Gastrocnemius medialis (tissue), 4 donors: ENCODE data around the gene IMP3. TPM values are rescaled to one million over a fixed set of nuclear protein-coding genes. Genes with fewer than 3 reads are reported as not detected.
"Not testable (repeated sequence)": the region's sequence is repeated elsewhere in the genome, so short reads cannot be mapped to it uniquely, and the experiment has no call there.

ENCODE experiments used
- ATAC-seq, 2 donors: fragments of 150-250 bp; one replicate each; pipeline ENCODE4 v1.9.1; 2016
- DNase-seq, 2 donors: peaks; one replicate each; pipeline ENCODE4 v3.0.0-alpha.2; 2019
- H3K27ac ChIP-seq, 4 donors: fragments of 200-600 bp; sonication (generic); 1 replicate in 1 of 4; 2 replicates in 3 of 4; pipeline ENCODE4 v1.5.1; 2016 to 2018; ENCODE audit warnings: mild to moderate bottlenecking in 2 of 4, moderate library complexity in 1 of 4
- H3K27me3 ChIP-seq, 3 donors: fragments of 200-600 bp; sonication (generic) in 2 of 3; 1 replicate in 1 of 3; 2 replicates in 2 of 3; pipeline versions ENCODE4 v1.5.1 to v1.6.0; 2016 to 2019; ENCODE audit warnings: mild to moderate bottlenecking in 1 of 3, moderate library complexity in 1 of 3
- H3K36me3 ChIP-seq, 2 donors: fragments of 200-600 bp; sonication (generic) in 1 of 2; one replicate each; pipeline ENCODE4 v1.5.1; 2017 to 2018
- H3K4me1 ChIP-seq, 2 donors: fragments of 200-600 bp; sonication (generic) in 1 of 2; one replicate each; pipeline ENCODE4 v1.5.1; 2016 to 2017; ENCODE audit warnings: mild to moderate bottlenecking in 2 of 2
- H3K4me3 ChIP-seq, 4 donors: fragments of 200-600 bp; sonication (generic) in 3 of 4; 1 replicate in 1 of 4; 2 replicates in 3 of 4; pipeline ENCODE4 v1.5.1; 2016 to 2019; ENCODE audit warnings: mild to moderate bottlenecking in 2 of 4
- H3K9me3 ChIP-seq, 3 donors: fragments of 200-600 bp; sonication (generic) in 2 of 3; 1 replicate in 1 of 3; 2 replicates in 2 of 3; pipeline ENCODE4 v1.5.1; 2016 to 2019
- POLR2A ChIP-seq, 2 donors: fragments of 450-650 bp; IDR thresholded peaks; one replicate each; pipeline ENCODE4 v1.6.1; 2017; ENCODE audit warnings: antibody characterized with exemption in 2 of 2, mild to moderate bottlenecking in 2 of 2, moderate library complexity in 2 of 2
- in situ Hi-C, 4 donors: fragments of 200-750 bp; cut with MboI; loops; one replicate each; pipeline versions ENCODE4 v1.15.0 to v1.8.0; 2017; ENCODE audit warnings: low sequenced_read_pairs in 4 of 4
- intact Hi-C: fragments of 100-400 bp; cut with DNase I; formaldehyde crosslinking; loops from one replicate; pipeline ENCODE4 v1.15.1; 2023; ENCODE audit warnings: low total_unique reads
- total RNA-seq, 4 donors: library from RNA; depleted of rRNA; stranded (reverse); fragments of >200 nt; gene quantifications; one replicate each; pipeline versions ENCODE4 v1.1.0 to v1.2.3, GENCODE V29; 2016
- TF ChIP-seq, protein P1 (sequence below), 5 experiments: fragments of 450-650 bp in 3 of 5; fragments of 200-600 bp in 2 of 5; sonication (generic) in 2 of 5; IDR thresholded peaks in 4 of 5; conservative IDR thresholded peaks in 1 of 5; 1 replicate in 4 of 5; 2 replicates in 1 of 5; pipeline ENCODE4 v1.5.1; 2016 to 2019; ENCODE audit warnings: antibody characterized with exemption in 5 of 5, mild to moderate bottlenecking in 3 of 5, moderate library complexity in 3 of 5

The IMP3 gene
- total RNA-seq, 4 donors from 2014 or later: 110 to 184 (median 153) TPM

GRCh38 chr15:75687486-75688277, 47.7 kb upstream of the IMP3 start:
- TF ChIP-seq, protein P1, sequence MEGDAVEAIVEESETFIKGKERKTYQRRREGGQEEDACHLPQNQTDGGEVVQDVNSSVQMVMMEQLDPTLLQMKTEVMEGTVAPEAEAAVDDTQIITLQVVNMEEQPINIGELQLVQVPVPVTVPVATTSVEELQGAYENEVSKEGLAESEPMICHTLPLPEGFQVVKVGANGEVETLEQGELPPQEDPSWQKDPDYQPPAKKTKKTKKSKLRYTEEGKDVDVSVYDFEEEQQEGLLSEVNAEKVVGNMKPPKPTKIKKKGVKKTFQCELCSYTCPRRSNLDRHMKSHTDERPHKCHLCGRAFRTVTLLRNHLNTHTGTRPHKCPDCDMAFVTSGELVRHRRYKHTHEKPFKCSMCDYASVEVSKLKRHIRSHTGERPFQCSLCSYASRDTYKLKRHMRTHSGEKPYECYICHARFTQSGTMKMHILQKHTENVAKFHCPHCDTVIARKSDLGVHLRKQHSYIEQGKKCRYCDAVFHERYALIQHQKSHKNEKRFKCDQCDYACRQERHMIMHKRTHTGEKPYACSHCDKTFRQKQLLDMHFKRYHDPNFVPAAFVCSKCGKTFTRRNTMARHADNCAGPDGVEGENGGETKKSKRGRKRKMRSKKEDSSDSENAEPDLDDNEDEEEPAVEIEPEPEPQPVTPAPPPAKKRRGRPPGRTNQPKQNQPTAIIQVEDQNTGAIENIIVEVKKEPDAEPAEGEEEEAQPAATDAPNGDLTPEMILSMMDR (IDR thresholded peaks at IDR 0.05 in 4 of 5, conservative IDR thresholded peaks at IDR 0.05 in 1 of 5): no peak
- TF ChIP-seq POLR2A (IDR thresholded peaks at IDR 0.05): no peak
- H3K27ac ChIP-seq: no peak overlapping the region
- no peaks in the 10 kb centered on the region for H3K9me3 ChIP-seq
- H3K27me3 ChIP-seq: no peaks in the 10 kb centered on the region
- H3K4me3 ChIP-seq: no peak overlapping the region
- no peak for ATAC-seq
- DNase-seq: no peak
- H3K4me1 ChIP-seq: no peaks in the 10 kb centered on the region
- intact Hi-C loops: loop anchor here (2.0 to 5.0 kb wide), 2 partner anchors 35 to 115 kb away; a partner anchor contains a TSS
- H3K36me3 ChIP-seq: peaks cover 0 to 61% of the 10 kb centered on the region in 2 donors
- in situ Hi-C loops: loop anchor here in 2 of 4 donors (10.0 kb wide), 1 partner anchor 47 kb away; no protein-coding TSS in a partner anchor

DNA sequence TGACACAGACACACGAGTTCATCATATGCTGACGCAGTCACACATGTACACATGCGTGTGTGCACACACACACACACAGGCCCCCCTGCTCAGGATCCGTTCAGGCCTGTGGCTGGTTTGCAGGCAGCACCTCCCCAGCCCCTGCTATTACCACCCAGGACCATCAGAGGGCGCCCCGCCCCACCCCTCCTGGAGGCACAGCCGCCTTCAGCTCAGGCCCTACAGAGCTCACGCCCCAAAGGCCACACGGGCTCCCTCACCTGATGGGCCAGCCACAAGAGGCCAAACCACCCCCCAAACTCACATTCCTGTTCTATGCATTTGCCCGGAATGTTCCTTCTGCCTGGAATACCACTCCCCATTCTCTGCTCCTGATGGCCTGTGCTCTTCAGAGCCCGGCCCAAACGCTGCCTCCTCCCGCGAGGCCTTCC, 46.2 kb upstream of the IMP3 start:
- intact Hi-C loops (loop anchor here (2.0 to 5.0 kb wide), 2 partner anchors 36 to 117 kb away; a partner anchor contains a TSS), in situ Hi-C loops (loop anchor here in 2 of 4 donors (10.0 kb wide), 1 partner anchor 49 kb away; no protein-coding TSS in a partner anchor)
- H3K27ac ChIP-seq, H3K9me3 ChIP-seq, H3K4me1 ChIP-seq, H3K4me3 ChIP-seq, H3K27me3 ChIP-seq: not testable (repeated sequence)
- ATAC-seq: peak; percentile 67 to 83
- H3K36me3 ChIP-seq: peaks cover 0 to 66% of the 10 kb centered on the region in 2 donors
- TF ChIP-seq, protein P1 (IDR thresholded peaks at IDR 0.05 in 4 of 5, conservative IDR thresholded peaks at IDR 0.05 in 1 of 5): peak; percentile 49 to 88 (median 82)
- DNase-seq: peak; percentile 38 to 72

DNA sequence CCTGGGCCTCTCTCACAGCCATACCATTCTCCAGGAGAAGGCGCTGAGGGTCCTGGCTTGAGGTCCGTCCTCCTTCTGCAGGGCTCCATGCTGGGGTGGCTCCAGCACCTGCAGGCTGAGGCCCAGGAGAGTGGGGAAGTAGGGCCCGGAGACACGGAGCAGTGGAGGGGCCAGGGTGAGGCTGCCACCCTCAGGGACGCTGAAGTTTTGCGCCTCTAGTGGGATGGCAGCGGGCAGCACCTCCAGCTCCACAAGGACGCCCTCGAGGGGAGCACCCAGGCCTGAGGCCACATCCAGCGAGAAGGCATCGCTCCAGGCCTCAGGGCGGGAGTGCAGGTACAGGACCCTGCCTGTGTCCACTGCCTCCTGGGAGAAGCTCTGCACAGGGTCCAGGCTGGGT, 45.2 kb upstream of the IMP3 start:
- ATAC-seq (no peak), DNase-seq (no peak)
- TF ChIP-seq, protein P1 (IDR thresholded peaks at IDR 0.05 in 4 of 5, conservative IDR thresholded peaks at IDR 0.05 in 1 of 5): no peak
- no peak for TF ChIP-seq POLR2A (IDR thresholded peaks at IDR 0.05)
- Histone ChIP-seq H3K4me3 (no peak overlapping the region), H3K27me3 (no peaks in the 10 kb centered on the region), H3K36me3 (peaks cover 0 to 76% of the 10 kb centered on the region in 2 donors), H3K9me3 (no peaks in the 10 kb centered on the region), H3K27ac (no peak overlapping the region), H3K4me1 (no peaks in the 10 kb centered on the region)
- in situ Hi-C loops: loop anchor here in 2 of 4 donors (10.0 kb wide), 1 partner anchor 50 kb away; no protein-coding TSS in a partner anchor
- intact Hi-C loops: loop anchor here (5.0 kb wide), 1 partner anchor 37 kb away; a partner anchor contains a TSS

- TF ChIP-seq, protein P1 (IDR thresholded peaks at IDR 0.05 in 4 of 5, conservative IDR thresholded peaks at IDR 0.05 in 1 of 5): no peak
- TF ChIP-seq POLR2A (IDR thresholded peaks at IDR 0.05): no peak
- ATAC-seq: no peak
- Histone ChIP-seq H3K4me3 (no peak overlapping the region), H3K9me3 (no peaks in the 10 kb centered on the region), H3K27me3 (no peaks in the 10 kb centered on the region), H3K36me3 (peaks cover 0 to 75% of the 10 kb centered on the region in 2 donors), H3K27ac (no peak overlapping the region), H3K4me1 (no peaks in the 10 kb centered on the region)
- in situ Hi-C loops: loop anchor here in 2 of 4 donors (10.0 kb wide), 1 partner anchor 50 kb away; no protein-coding TSS in a partner anchor
- no peak for DNase-seq
- intact Hi-C loops: loop anchor here (5.0 kb wide), 2 partner anchors 38 to 177 kb away; a partner anchor contains a TSS
These were observed 44.6 kb upstream of the IMP3 start for GRCh38 chr15:75684648-75685047.
